ENCODE data around the gene CBX6. TPM values are rescaled to one million over a fixed set of nuclear protein-coding genes. Genes with fewer than 3 reads are reported as not detected.

The CBX6 gene
- total RNA-seq, 1 experiment from 2014 or later, result 98.4 TPM

GRCh38 chr22:38843657-38844314, 28.2 kb downstream of the CBX6 start, which contains the start of gene NPTXR:
Gene NPTXR (minus strand): TSS chr22:38844028.
- peaks cover 15% of the 10 kb centered on the region; the same call in 1 of the 2 replicates for H3K4me1 ChIP-seq (ENCODE audit: control insufficient read depth, insufficient read depth, low read length)
- H3K36me3 ChIP-seq (ENCODE audit: control insufficient read depth, insufficient read depth, low read length), result no peaks in the 10 kb centered on the region
- no peaks in the 10 kb centered on the region for H3K9me3 ChIP-seq (ENCODE audit: control insufficient read depth, insufficient read depth, low read depth, low read length)
- in situ Hi-C loops (cut with HindIII; ENCODE audit: low pct_unique_long_range_greater_than_20kb, low sequenced_read_pairs) (no loop called here), intact Hi-C loops (cut with micrococcal nuclease; ENCODE audit: unreplicated experiment) (no loop called here)
- DNase-seq (ENCODE audit: low read depth, low spot score), result no peak
- ChIA-PET CTCF (interaction anchor here (0.9 kb wide), 1 partner anchor 75 kb away, joined by 4 read pairs; no protein-coding TSS in a partner anchor), POLR2A (interaction anchor here (0.6 kb wide), 1 partner anchor 44 kb away, joined by 9 read pairs; no protein-coding TSS in a partner anchor)
- peak within 1 kb of the TSS; percentile 29; the same call in 1 of the 2 replicates for H3K27ac ChIP-seq (ENCODE audit: low read length)
- BruUV-seq (replicated peaks), result no TSS peak
- no peaks in the 10 kb centered on the region for H3K27me3 ChIP-seq (ENCODE audit: control insufficient read depth, insufficient read depth, low read length)
- ATAC-seq, result peak; percentile 80
- TF ChIP-seq, protein P1, sequence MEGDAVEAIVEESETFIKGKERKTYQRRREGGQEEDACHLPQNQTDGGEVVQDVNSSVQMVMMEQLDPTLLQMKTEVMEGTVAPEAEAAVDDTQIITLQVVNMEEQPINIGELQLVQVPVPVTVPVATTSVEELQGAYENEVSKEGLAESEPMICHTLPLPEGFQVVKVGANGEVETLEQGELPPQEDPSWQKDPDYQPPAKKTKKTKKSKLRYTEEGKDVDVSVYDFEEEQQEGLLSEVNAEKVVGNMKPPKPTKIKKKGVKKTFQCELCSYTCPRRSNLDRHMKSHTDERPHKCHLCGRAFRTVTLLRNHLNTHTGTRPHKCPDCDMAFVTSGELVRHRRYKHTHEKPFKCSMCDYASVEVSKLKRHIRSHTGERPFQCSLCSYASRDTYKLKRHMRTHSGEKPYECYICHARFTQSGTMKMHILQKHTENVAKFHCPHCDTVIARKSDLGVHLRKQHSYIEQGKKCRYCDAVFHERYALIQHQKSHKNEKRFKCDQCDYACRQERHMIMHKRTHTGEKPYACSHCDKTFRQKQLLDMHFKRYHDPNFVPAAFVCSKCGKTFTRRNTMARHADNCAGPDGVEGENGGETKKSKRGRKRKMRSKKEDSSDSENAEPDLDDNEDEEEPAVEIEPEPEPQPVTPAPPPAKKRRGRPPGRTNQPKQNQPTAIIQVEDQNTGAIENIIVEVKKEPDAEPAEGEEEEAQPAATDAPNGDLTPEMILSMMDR (IDR thresholded peaks at IDR 0.05), result no peak; the same call in 1 of the 2 replicates
- TF ChIP-seq REST (IDR thresholded peaks at IDR 0.05; ENCODE audit: insufficient read depth in 1 of 2, low read depth in 2 of 2, low read length in 1 of 2), result no peak
- no peak for TF ChIP-seq SIN3A (IDR thresholded peaks at IDR 0.05; ENCODE audit: borderline replicate concordance, insufficient read depth, low read depth, low read length)
- no peak for TF ChIP-seq TCF7L2 (IDR thresholded peaks at IDR 0.05; ENCODE audit: low read depth, low read length)
- TF ChIP-seq POLR2AphosphoS5 (IDR thresholded peaks at IDR 0.05; ENCODE audit: low read depth, low read length), result no peak
- peak within 1 kb of the TSS; percentile 49 to 51 for H3K4me3 ChIP-seq (ENCODE audit: low read depth in 2 of 2, low read length in 2 of 2)

DNA sequence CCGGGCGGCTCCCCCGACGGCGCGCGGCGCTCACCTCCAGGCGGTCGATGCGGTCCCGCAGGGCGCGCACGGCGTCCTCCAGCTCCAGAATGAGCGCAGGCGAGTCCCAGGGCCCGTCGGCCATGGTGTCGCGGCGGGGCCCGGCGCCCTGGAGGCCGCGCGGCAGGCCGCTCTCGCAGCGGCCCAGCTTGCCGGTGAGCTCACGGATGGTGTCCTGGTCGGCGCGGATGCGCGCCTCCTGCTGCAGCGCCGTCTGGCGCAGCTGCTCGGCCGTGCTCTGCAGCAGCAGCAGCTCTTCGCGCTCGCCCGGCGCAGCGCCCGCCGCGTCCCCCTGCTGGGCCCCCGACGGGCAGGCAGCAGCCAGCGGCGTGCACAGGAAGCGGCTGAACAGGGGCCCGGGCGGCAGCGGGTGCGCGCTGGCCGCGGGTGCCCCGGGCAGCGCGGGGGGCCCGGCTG, 28.8 kb downstream of the CBX6 start:
- ATAC-seq (peak; percentile 85), DNase-seq (ENCODE audit: low read depth, low spot score) (no peak)
- CTCF ChIA-PET, result interaction anchor here (0.5 to 0.9 kb wide), 2 partner anchors 18 to 74 kb away, joined by 3 to 4 read pairs; no protein-coding TSS in a partner anchor
- POLR2A ChIA-PET, result interaction anchor here (0.5 to 0.6 kb wide), 2 partner anchors 43 to 52 kb away, joined by 3 to 9 read pairs; no protein-coding TSS in a partner anchor
- Histone ChIP-seq H3K27me3 (ENCODE audit: control insufficient read depth, insufficient read depth, low read length) (no peaks in the 10 kb centered on the region), H3K36me3 (ENCODE audit: control insufficient read depth, insufficient read depth, low read length) (no peaks in the 10 kb centered on the region), H3K27ac (ENCODE audit: low read length) (no peak overlapping the region), H3K4me1 (ENCODE audit: control insufficient read depth, insufficient read depth, low read length) (peaks cover 15% of the 10 kb centered on the region; the same call in 1 of the 2 replicates), H3K4me3 (ENCODE audit: low read depth in 2 of 2, low read length in 2 of 2) (peak overlapping the region; percentile 49 to 51), H3K9me3 (ENCODE audit: control insufficient read depth, insufficient read depth, low read depth, low read length) (no peaks in the 10 kb centered on the region)
- intact Hi-C loops (cut with micrococcal nuclease; ENCODE audit: unreplicated experiment) (no loop called here), in situ Hi-C loops (cut with HindIII; ENCODE audit: low pct_unique_long_range_greater_than_20kb, low sequenced_read_pairs) (no loop called here)
- no TSS peak for BruUV-seq (replicated peaks)
- no peak for TF ChIP-seq SIN3A (IDR thresholded peaks at IDR 0.05; ENCODE audit: borderline replicate concordance, insufficient read depth, low read depth, low read length)
- TF ChIP-seq TCF7L2 (IDR thresholded peaks at IDR 0.05; ENCODE audit: low read depth, low read length), result no peak
- TF ChIP-seq, protein P1 (IDR thresholded peaks at IDR 0.05), result no peak; the same call in 1 of the 2 replicates
- no peak for TF ChIP-seq REST (IDR thresholded peaks at IDR 0.05; ENCODE audit: insufficient read depth in 1 of 2, low read depth in 2 of 2, low read length in 1 of 2)
- no peak for TF ChIP-seq POLR2AphosphoS5 (IDR thresholded peaks at IDR 0.05; ENCODE audit: low read depth, low read length)
